HL-60 (cell line): ENCODE data around the gene PON1.

ENCODE experiments used
- CTCF ChIP-seq: IDR thresholded peaks from one replicate; pipeline ENCODE4 v1.5.1; 2011; ENCODE audit warnings: low read length, control low read depth, inconsistent platforms; ENCODE audit not compliant: insufficient read depth
- GABPA ChIP-seq: IDR thresholded peaks from 2 replicates; pipeline ENCODE4 v1.6.1; 2012; ENCODE audit warnings: low read depth
- POLR2AphosphoS5 ChIP-seq: IDR thresholded peaks from 2 replicates; pipeline ENCODE4 v1.6.1; 2012; ENCODE audit warnings: low read depth
- SPI1 ChIP-seq: IDR thresholded peaks from 2 replicates; pipeline ENCODE4 v1.6.1; 2012; ENCODE audit warnings: low read depth, mild to moderate bottlenecking, borderline replicate concordance
- TF ChIP-seq, protein P1 (sequence below): IDR thresholded peaks from 2 replicates; pipeline ENCODE4 v1.6.1; 2012; ENCODE audit warnings: low read depth; ENCODE audit not compliant: insufficient replicate concordance

DNA sequence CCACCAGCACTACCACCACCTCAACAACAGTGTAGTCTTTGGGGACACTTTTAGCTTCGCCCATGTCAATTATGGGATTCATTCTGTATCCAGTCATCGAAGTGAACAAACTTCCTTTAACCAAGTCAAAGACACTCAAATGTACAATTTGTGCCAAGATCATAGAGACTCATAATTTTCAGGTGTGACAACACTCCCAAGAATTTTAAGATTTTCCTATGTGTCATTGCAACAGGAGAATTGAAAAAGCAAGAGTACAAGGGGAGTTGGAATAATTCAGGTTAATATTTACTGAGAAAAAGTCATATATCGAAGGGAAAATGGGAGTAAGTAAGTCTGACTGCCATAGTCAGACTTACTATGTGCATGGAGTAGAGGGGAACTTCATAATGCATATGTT lies 26.2 kb downstream of the PON1 start:
- TF ChIP-seq CTCF (no peak), POLR2AphosphoS5 (no peak), SPI1 (no peak), GABPA (no peak)
- TF ChIP-seq, protein P1, sequence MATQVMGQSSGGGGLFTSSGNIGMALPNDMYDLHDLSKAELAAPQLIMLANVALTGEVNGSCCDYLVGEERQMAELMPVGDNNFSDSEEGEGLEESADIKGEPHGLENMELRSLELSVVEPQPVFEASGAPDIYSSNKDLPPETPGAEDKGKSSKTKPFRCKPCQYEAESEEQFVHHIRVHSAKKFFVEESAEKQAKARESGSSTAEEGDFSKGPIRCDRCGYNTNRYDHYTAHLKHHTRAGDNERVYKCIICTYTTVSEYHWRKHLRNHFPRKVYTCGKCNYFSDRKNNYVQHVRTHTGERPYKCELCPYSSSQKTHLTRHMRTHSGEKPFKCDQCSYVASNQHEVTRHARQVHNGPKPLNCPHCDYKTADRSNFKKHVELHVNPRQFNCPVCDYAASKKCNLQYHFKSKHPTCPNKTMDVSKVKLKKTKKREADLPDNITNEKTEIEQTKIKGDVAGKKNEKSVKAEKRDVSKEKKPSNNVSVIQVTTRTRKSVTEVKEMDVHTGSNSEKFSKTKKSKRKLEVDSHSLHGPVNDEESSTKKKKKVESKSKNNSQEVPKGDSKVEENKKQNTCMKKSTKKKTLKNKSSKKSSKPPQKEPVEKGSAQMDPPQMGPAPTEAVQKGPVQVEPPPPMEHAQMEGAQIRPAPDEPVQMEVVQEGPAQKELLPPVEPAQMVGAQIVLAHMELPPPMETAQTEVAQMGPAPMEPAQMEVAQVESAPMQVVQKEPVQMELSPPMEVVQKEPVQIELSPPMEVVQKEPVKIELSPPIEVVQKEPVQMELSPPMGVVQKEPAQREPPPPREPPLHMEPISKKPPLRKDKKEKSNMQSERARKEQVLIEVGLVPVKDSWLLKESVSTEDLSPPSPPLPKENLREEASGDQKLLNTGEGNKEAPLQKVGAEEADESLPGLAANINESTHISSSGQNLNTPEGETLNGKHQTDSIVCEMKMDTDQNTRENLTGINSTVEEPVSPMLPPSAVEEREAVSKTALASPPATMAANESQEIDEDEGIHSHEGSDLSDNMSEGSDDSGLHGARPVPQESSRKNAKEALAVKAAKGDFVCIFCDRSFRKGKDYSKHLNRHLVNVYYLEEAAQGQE = no peak
